WTC11 (cell line): ENCODE measurements around the gene BLMH. TPM values are rescaled to one million over a fixed set of nuclear protein-coding genes. Genes with fewer than 3 reads are reported as not detected.

ENCODE experiments used
- ATAC-seq: fragments of 200-7000 bp; cut with Tn5 transposase; 2 replicates; pipeline ENCODE4 v1.10.0; 2021; ENCODE audit warnings: mild to moderate bottlenecking, moderate library complexity
- CTCF ChIA-PET: fragments of 300-600 bp; sonication (Branson Sonifier 250); formaldehyde crosslinking; loops from one replicate; lab custom pipeline; 2021; ENCODE audit warnings: antibody characterized with exemption; lab: Charles Lee
- POLR2A ChIA-PET: fragments of 350-600 bp; sonication (Branson Sonifier 250); formaldehyde crosslinking; loops from one replicate; lab custom pipeline; 2021; ENCODE audit warnings: antibody characterized with exemption; lab: Charles Lee
- DNase-seq: peaks from one replicate; pipeline ENCODE4 v3.0.0; 2021; ENCODE audit warnings: low spot score
- H3K27ac Mint-ChIP-seq: 2 replicates; pipeline ENCODE4 v1.8.0; 2021; ENCODE audit warnings: mixed read lengths
- H3K27me3 Mint-ChIP-seq: 2 replicates; pipeline ENCODE4 v1.8.0; 2021; ENCODE audit warnings: low read depth, mild to moderate bottlenecking, moderate library complexity, mixed read lengths
- H3K36me3 Mint-ChIP-seq: 2 replicates; pipeline ENCODE4 v1.8.0; 2021; ENCODE audit warnings: mixed read lengths
- H3K4me1 Mint-ChIP-seq: 2 replicates; pipeline ENCODE4 v1.8.0; 2022; ENCODE audit warnings: mixed read lengths
- H3K4me3 Mint-ChIP-seq: 2 replicates; pipeline ENCODE4 v1.8.0; 2021; ENCODE audit warnings: mild to moderate bottlenecking, moderate library complexity, mixed read lengths
- H3K9me3 Mint-ChIP-seq: 2 replicates; pipeline ENCODE4 v1.8.0; 2021; ENCODE audit warnings: mixed read lengths
- AR ChIP-seq: fragments of 250-450 bp; sonication (Bioruptor Pico); IDR thresholded peaks from 2 replicates; pipeline ENCODE4 v1.9.0; 2021; ENCODE audit warnings: mild to moderate bottlenecking
- ARID4B ChIP-seq: sonication (generic); formaldehyde crosslinking; IDR thresholded peaks from 2 replicates; pipeline ENCODE4 v1.8.0; 2023; ENCODE audit warnings: missing genetic modification reagents, mild to moderate bottlenecking, borderline replicate concordance
- ATF1 ChIP-seq: sonication (generic); formaldehyde crosslinking; IDR thresholded peaks from 2 replicates; pipeline ENCODE4 v1.8.1; 2023; ENCODE audit warnings: mild to moderate bottlenecking, moderate library complexity, missing genetic modification reagents
- CTCF ChIP-seq: fragments of 200-600 bp; IDR thresholded peaks from 2 replicates; pipeline ENCODE4 v1.8.0; 2022; ENCODE audit warnings: antibody characterized with exemption
- ELF4 ChIP-seq: sonication (generic); formaldehyde crosslinking; IDR thresholded peaks from 2 replicates; pipeline ENCODE4 v1.8.1; 2022; ENCODE audit warnings: low read depth, mild to moderate bottlenecking, moderate library complexity, missing genetic modification reagents
- GTF2I ChIP-seq: fragments of 250-450 bp; sonication (Bioruptor Pico); conservative IDR thresholded peaks from 2 replicates; pipeline ENCODE4 v1.4.0; 2021; ENCODE audit warnings: mild to moderate bottlenecking
- MLX ChIP-seq: sonication (generic); formaldehyde crosslinking; IDR thresholded peaks from 2 replicates; pipeline ENCODE4 v1.8.1; 2023; ENCODE audit warnings: mild to moderate bottlenecking, missing genetic modification reagents, moderate library complexity
- MXD4 ChIP-seq: fragments of 250-450 bp; sonication (Bioruptor Pico); IDR thresholded peaks from 2 replicates; pipeline ENCODE4 v1.8.0; 2021; ENCODE audit warnings: mild to moderate bottlenecking, moderate library complexity, borderline replicate concordance
- NFE2L1 ChIP-seq: sonication (generic); formaldehyde crosslinking; IDR thresholded peaks from 2 replicates; pipeline ENCODE4 v1.8.1; 2023; ENCODE audit warnings: missing genetic modification reagents
- NFYB ChIP-seq: sonication (generic); formaldehyde crosslinking; conservative IDR thresholded peaks from 2 replicates; pipeline ENCODE4 v1.8.0; 2022; ENCODE audit warnings: low read depth, missing genetic modification reagents
- PRRX2 ChIP-seq: fragments of 250-450 bp; sonication (Bioruptor Pico); IDR thresholded peaks from 2 replicates; pipeline ENCODE4 v1.8.0; 2021; ENCODE audit warnings: mild to moderate bottlenecking
- SMAD3 ChIP-seq: sonication (generic); formaldehyde crosslinking; IDR thresholded peaks from 2 replicates; pipeline ENCODE4 v1.8.0; 2022; ENCODE audit warnings: missing genetic modification reagents, mild to moderate bottlenecking, borderline replicate concordance
- SP1 ChIP-seq: sonication (generic); formaldehyde crosslinking; conservative IDR thresholded peaks from 2 replicates; pipeline ENCODE4 v1.8.1; 2022; ENCODE audit warnings: missing genetic modification reagents
- ZBTB21 ChIP-seq: sonication (generic); formaldehyde crosslinking; IDR thresholded peaks from 2 replicates; pipeline ENCODE4 v1.8.1; 2023; ENCODE audit warnings: mild to moderate bottlenecking, missing genetic modification reagents, borderline replicate concordance
- ZMAT4 ChIP-seq: fragments of 250-450 bp; sonication (Bioruptor Pico); IDR thresholded peaks from 2 replicates; pipeline ENCODE4 v1.9.0; 2021; ENCODE audit warnings: mild to moderate bottlenecking
- ZNF317 ChIP-seq: sonication (generic); formaldehyde crosslinking; IDR thresholded peaks from 2 replicates; pipeline ENCODE4 v1.8.1; 2023; ENCODE audit warnings: low read depth, mild to moderate bottlenecking, moderate library complexity, missing genetic modification reagents, borderline replicate concordance
- total RNA-seq: library from RNA; stranded (reverse); gene quantifications from 3 replicates; pipeline ENCODE4 v1.2.3, GENCODE V29; 2021

The BLMH gene
- total RNA-seq, 1 experiment from 2014 or later: 63.9 TPM

- no peak for TF ChIP-seq ARID4B
- TF ChIP-seq AR (CRISPR knock-in tag): no peak
Measured at GRCh38 chr17:30333503-30334360, 42.0 kb upstream of the BLMH start, which contains the start of gene TMIGD1 (continued).

GRCh38 chr17:30332057-30332542, 40.4 kb upstream of the BLMH start:
- no peaks in the 10 kb centered on the region for H3K4me1 Mint-ChIP-seq
- DNase-seq (no peak), ATAC-seq (no peak)
- TF ChIP-seq PRRX2 (CRISPR knock-in tag) (no peak), SP1 (CRISPR knock-in tag) (no peak)
- peaks cover 10% of the 10 kb centered on the region for H3K9me3 Mint-ChIP-seq
- H3K36me3 Mint-ChIP-seq: no peaks in the 10 kb centered on the region
- H3K4me3 Mint-ChIP-seq: no peak overlapping the region
- no peak overlapping the region for H3K27ac Mint-ChIP-seq
- ChIA-PET POLR2A (interaction anchor here (0.7 kb wide), 1 partner anchor 901 kb away, joined by 3 read pairs; no protein-coding TSS in a partner anchor), CTCF (interaction anchor here (1.4 to 1.5 kb wide), 2 partner anchors 145 to 207 kb away, joined by 4 to 5 read pairs; partner anchors contain the start of gene GOSR1)
- peaks cover 4% of the 10 kb centered on the region for H3K27me3 Mint-ChIP-seq

- Mint-ChIP-seq H3K9me3 (no peaks in the 10 kb centered on the region), H3K27ac (no peak overlapping the region), H3K4me3 (no peak overlapping the region), H3K27me3 (no peaks in the 10 kb centered on the region), H3K36me3 (no peaks in the 10 kb centered on the region), H3K4me1 (no peaks in the 10 kb centered on the region)
- TF ChIP-seq GTF2I (no peak), SP1 (CRISPR knock-in tag) (no peak), ZBTB21 (CRISPR knock-in tag) (no peak), NFYB (CRISPR knock-in tag) (no peak), ZNF317 (CRISPR knock-in tag) (no peak), ZMAT4 (CRISPR knock-in tag) (no peak), ELF4 (no peak), SMAD3 (CRISPR knock-in tag) (no peak), MLX (no peak), ATF1 (CRISPR knock-in tag) (no peak), NFE2L1 (CRISPR knock-in tag) (no peak), MXD4 (CRISPR knock-in tag) (no peak), CTCF (no peak)
- ChIA-PET CTCF (interaction anchor here (0.7 to 2.0 kb wide), 6 partner anchors 9 to 234 kb away, joined by 3 to 14 read pairs (median 4); partner anchors contain the start of gene GOSR1), POLR2A (no interaction called here)
- DNase-seq: no peak
- no peak for ATAC-seq
Measured at GRCh38 chr17:30326809-30327208, 35.1 kb upstream of the BLMH start.
